Esophagus muscularis mucosa (tissue), 3 donors: ENCODE measurements around the gene TMC4.

Experiments
- POLR2A ChIP-seq: fragments of 450-650 bp; IDR thresholded peaks from one replicate; pipeline ENCODE4 v1.6.1; 2017; ENCODE audit warnings: antibody characterized with exemption, moderate library complexity, mild to moderate bottlenecking, low read depth
- POLR2AphosphoS5 ChIP-seq, 2 donors: sonication (generic); formaldehyde crosslinking; IDR thresholded peaks; one replicate each; pipeline ENCODE4 v1.6.1; 2017; ENCODE audit warnings: antibody characterized with exemption in 2 of 2
- TF ChIP-seq, protein P1 (sequence below), 3 experiments: fragments of 200-600 bp in 2 of 3; fragments of 450-650 bp in 1 of 3; sonication (generic) in 2 of 3; IDR thresholded peaks; one replicate each; pipeline ENCODE4 v1.5.1; 2017 to 2019; ENCODE audit warnings: antibody characterized with exemption in 3 of 3, mild to moderate bottlenecking in 2 of 3, moderate library complexity in 1 of 3

DNA sequence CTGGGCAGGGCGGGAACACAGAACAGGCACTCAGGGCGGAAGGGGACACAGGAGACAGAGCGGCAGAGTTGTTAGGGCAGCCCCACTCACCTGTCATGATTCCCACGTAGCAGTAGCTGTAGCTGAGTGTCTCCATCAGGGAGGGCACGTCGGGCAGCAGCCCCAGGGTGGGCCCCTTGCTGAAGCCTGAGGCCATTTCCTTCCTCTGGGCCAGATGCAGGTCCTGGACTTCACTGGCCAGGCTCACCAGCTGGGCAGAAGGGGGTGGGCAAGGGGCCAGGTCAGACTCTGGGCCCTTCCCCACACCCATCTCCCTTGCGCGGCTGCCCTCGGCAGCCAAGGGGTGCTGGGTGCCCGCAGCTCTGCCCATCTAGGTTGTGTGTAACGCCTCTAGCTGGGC, 10.5 kb upstream of the TMC4 start:
- TF ChIP-seq, protein P1, sequence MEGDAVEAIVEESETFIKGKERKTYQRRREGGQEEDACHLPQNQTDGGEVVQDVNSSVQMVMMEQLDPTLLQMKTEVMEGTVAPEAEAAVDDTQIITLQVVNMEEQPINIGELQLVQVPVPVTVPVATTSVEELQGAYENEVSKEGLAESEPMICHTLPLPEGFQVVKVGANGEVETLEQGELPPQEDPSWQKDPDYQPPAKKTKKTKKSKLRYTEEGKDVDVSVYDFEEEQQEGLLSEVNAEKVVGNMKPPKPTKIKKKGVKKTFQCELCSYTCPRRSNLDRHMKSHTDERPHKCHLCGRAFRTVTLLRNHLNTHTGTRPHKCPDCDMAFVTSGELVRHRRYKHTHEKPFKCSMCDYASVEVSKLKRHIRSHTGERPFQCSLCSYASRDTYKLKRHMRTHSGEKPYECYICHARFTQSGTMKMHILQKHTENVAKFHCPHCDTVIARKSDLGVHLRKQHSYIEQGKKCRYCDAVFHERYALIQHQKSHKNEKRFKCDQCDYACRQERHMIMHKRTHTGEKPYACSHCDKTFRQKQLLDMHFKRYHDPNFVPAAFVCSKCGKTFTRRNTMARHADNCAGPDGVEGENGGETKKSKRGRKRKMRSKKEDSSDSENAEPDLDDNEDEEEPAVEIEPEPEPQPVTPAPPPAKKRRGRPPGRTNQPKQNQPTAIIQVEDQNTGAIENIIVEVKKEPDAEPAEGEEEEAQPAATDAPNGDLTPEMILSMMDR (IDR thresholded peaks at IDR 0.05) = no peak
- TF ChIP-seq POLR2A (no peak), POLR2AphosphoS5 (IDR thresholded peaks at IDR 0.05) (no peak)
